Adrenal gland (tissue), 12 donors: ENCODE results near the gene MNX1. TPM values are rescaled to one million over a fixed set of nuclear protein-coding genes. Genes with fewer than 3 reads are reported as not detected.

Experiments
- DNase-seq, 7 donors: peaks; one replicate each; pipeline ENCODE4 v3.0.0-alpha.2; 2019 to 2020
- H3K27ac ChIP-seq, 5 donors: fragments of 200-600 bp; sonication (generic) in 4 of 5; 1 replicate in 3 of 5; 2 replicates in 2 of 5; pipeline versions ENCODE4 v1.5.1 to v1.8.0; 2016 to 2020; ENCODE audit warnings: mild to moderate bottlenecking in 1 of 5
- H3K27me3 ChIP-seq: fragments of 200-600 bp; 2 replicates; pipeline ENCODE4 v1.8.0; 2021
- H3K36me3 ChIP-seq, 2 donors: fragments of 200-600 bp; replicated peaks in 1 of 2; 1 replicate in 1 of 2; 2 replicates in 1 of 2; pipeline versions ENCODE4 v1.5.1 to v1.8.0; 2018 to 2022
- H3K4me1 ChIP-seq, 2 donors: fragments of 200-600 bp; replicated peaks in 1 of 2; 1 replicate in 1 of 2; 2 replicates in 1 of 2; pipeline versions ENCODE4 v1.5.1 to v1.8.0; 2018 to 2021
- H3K4me3 ChIP-seq, 4 donors: fragments of 200-600 bp; sonication (generic) in 3 of 4; one replicate each; pipeline ENCODE4 v1.5.1; 2016 to 2018
- H3K9me3 ChIP-seq, 3 donors: fragments of 200-600 bp; sonication (generic) in 1 of 3; replicated peaks in 1 of 3; 1 replicate in 2 of 3; 2 replicates in 1 of 3; pipeline versions ENCODE4 v1.5.1 to v1.8.0; 2016 to 2021
- CTCF ChIP-seq, 6 experiments: fragments of 450-650 bp in 4 of 6; fragments of 200-600 bp in 2 of 6; sonication (generic) in 1 of 6; IDR thresholded peaks; 1 replicate in 5 of 6; 2 replicates in 1 of 6; pipeline versions ENCODE4 v1.5.1 to v1.8.0; 2016 to 2021; ENCODE audit warnings: antibody characterized with exemption in 6 of 6, mild to moderate bottlenecking in 2 of 6, moderate library complexity in 1 of 6
- POLR2A ChIP-seq, 2 donors: fragments of 450-650 bp; IDR thresholded peaks; one replicate each; pipeline ENCODE4 v1.6.1; 2017; ENCODE audit warnings: antibody characterized with exemption in 2 of 2, mild to moderate bottlenecking in 2 of 2, moderate library complexity in 1 of 2
- WGBS, 4 donors: extraction: QIAGEN DNeasy Blood & Tissue Kit in 2 of 4; methylation state at CpG; one replicate each; pipeline versions ENCODE4 v1.1.5 to v1.1.7; 2013 to 2017; 5-methylcytosine and 5-hydroxymethylcytosine counted together
- intact Hi-C, 2 donors: fragments of 100-400 bp; cut with DNase I; formaldehyde crosslinking; loops; one replicate each; pipeline versions ENCODE4 v1.14.1 to v1.15.0; 2022 to 2023
- polyA plus RNA-seq, 3 donors: library from polyadenylated mRNA; stranded (reverse); fragments of 200-250 nt in 2 of 3; fragments of 350-450 nt in 1 of 3; fragmentation: Illumina TruSeq in 1 of 3; extraction: RNeasy Lipid Tissue Mini Kit (QIAGEN cat#74804) in 1 of 3; gene quantifications; one replicate each; pipeline ENCODE4 v1.2.3, GENCODE V29; 2013 to 2014
- total RNA-seq, 9 donors: library from RNA; depleted of rRNA in 4 of 9; stranded (reverse); fragments of >200 nt in 4 of 9; fragments of 120-200 nt in 1 of 9; fragmentation: NEBNext Ultra II Directional in 1 of 9; extraction: Animal tissue kit (Norgen Biotek cat#: 25700) in 1 of 9; gene quantifications; one replicate each; pipeline versions ENCODE4 v1.1.0 to v1.2.4, GENCODE V29; 2013 to 2023
- donor health status: healthy with polysubstance abuse.
- donor health status: Bipolar disorder and iron deficiency.
- donor health status: DM: yes; HTN: yes; CAD: no.
- donor health status: DM: no; HTN: no; CAD: no.
- donor health status: DM: no; HTN: no; CAD: no.
- donor health status: DM: yes; HTN: yes; CAD: no.

Gene MNX1
- total and polyA plus RNA-seq, 12 donors = 0.11 TPM; not detected in 10

GRCh38 chr7:157041514-157042277 is 31.2 kb upstream of the MNX1 start:
- 68 to 78% (median 75%) methylated on average over 15 to 20 of the region's 20 CpGs for WGBS, 4 donors
- no peak for DNase-seq
- H3K27ac ChIP-seq = no peak overlapping the region
- H3K9me3 ChIP-seq = no peaks in the 10 kb centered on the region
- H3K27me3 ChIP-seq = peaks cover 8% of the 10 kb centered on the region
- no peak overlapping the region for H3K4me3 ChIP-seq
- TF ChIP-seq CTCF (IDR thresholded peaks at IDR 0.05) = no peak
- no peak for TF ChIP-seq POLR2A (IDR thresholded peaks at IDR 0.05)
- no peaks in the 10 kb centered on the region for H3K4me1 ChIP-seq
- intact Hi-C loops = no loop called here
- H3K36me3 ChIP-seq = no peaks in the 10 kb centered on the region

GRCh38 chr7:157041004-157041403 is 30.5 kb upstream of the MNX1 start:
- 49 to 61% (median 53%) methylated on average over 13 of the region's 13 CpGs for WGBS, 4 donors
- H3K36me3 ChIP-seq = no peaks in the 10 kb centered on the region
- H3K9me3 ChIP-seq = no peaks in the 10 kb centered on the region
- TF ChIP-seq CTCF (IDR thresholded peaks at IDR 0.05) (no peak), POLR2A (IDR thresholded peaks at IDR 0.05) (no peak)
- H3K4me3 ChIP-seq = no peak overlapping the region
- no peaks in the 10 kb centered on the region for H3K4me1 ChIP-seq
- DNase-seq = no peak
- H3K27ac ChIP-seq = no peak overlapping the region
- H3K27me3 ChIP-seq = peaks cover 8% of the 10 kb centered on the region
- intact Hi-C loops = no loop called here

GRCh38 chr7:157037635-157038034 is 27.2 kb upstream of the MNX1 start:
- H3K36me3 ChIP-seq = no peaks in the 10 kb centered on the region
- no peak overlapping the region for H3K27ac ChIP-seq
- intact Hi-C loops = no loop called here
- no peaks in the 10 kb centered on the region for H3K27me3 ChIP-seq
- TF ChIP-seq CTCF (IDR thresholded peaks at IDR 0.05) (no peak), POLR2A (IDR thresholded peaks at IDR 0.05) (no peak)
- no peak for DNase-seq
- no peak overlapping the region for H3K4me3 ChIP-seq
- H3K4me1 ChIP-seq = no peaks in the 10 kb centered on the region
- 71 to 83% (median 74%) methylated on average over 9 of the region's 9 CpGs for WGBS, 4 donors
- no peaks in the 10 kb centered on the region for H3K9me3 ChIP-seq

GRCh38 chr7:157037028-157037427 is 26.6 kb upstream of the MNX1 start:
- 83 to 95% (median 92%) methylated on average over 4 of the region's 4 CpGs for WGBS, 4 donors
- H3K36me3 ChIP-seq = no peaks in the 10 kb centered on the region
- H3K4me3 ChIP-seq = no peak overlapping the region
- H3K27me3 ChIP-seq = no peaks in the 10 kb centered on the region
- DNase-seq = no peak
- H3K9me3 ChIP-seq = no peaks in the 10 kb centered on the region
- intact Hi-C loops = no loop called here
- H3K27ac ChIP-seq = no peak overlapping the region
- H3K4me1 ChIP-seq = no peaks in the 10 kb centered on the region
- TF ChIP-seq POLR2A (IDR thresholded peaks at IDR 0.05) (no peak), CTCF (IDR thresholded peaks at IDR 0.05) (no peak)
